Neural cell (in vitro differentiated cells): ENCODE results near the gene LUZP1. TPM values are rescaled to one million over a fixed set of nuclear protein-coding genes. Genes with fewer than 3 reads are reported as not detected.

Experiments
- H2AFZ ChIP-seq: fragments of 200-600, 300-800 bp; sonication (generic), shearing (Covaris generic); 2 replicates; pipeline ENCODE4 v1.6.0; 2014; ENCODE audit warnings: low read depth, mild to moderate bottlenecking, antibody characterized with exemption, low read length, moderate library complexity
- H3F3A ChIP-seq: fragments of 200-600 bp; shearing (Covaris generic); 2 replicates; pipeline ENCODE4 v1.6.1; 2016; ENCODE audit warnings: mild to moderate bottlenecking, moderate library complexity, mixed read lengths, antibody characterized with exemption, low read length; ENCODE audit not compliant: insufficient read depth, poor library complexity, severe bottlenecking
- H3K27ac ChIP-seq: fragments of 200-600, 300-800 bp; sonication (generic), shearing (Covaris generic); 2 replicates; pipeline ENCODE4 v1.5.1; 2014; ENCODE audit warnings: mild to moderate bottlenecking, low read length, moderate library complexity
- H3K27me3 ChIP-seq: fragments of 300-800, 200-600 bp; sonication (generic), shearing (Covaris generic); 2 replicates; pipeline ENCODE4 v1.6.0; 2014; ENCODE audit warnings: mild to moderate bottlenecking, low read depth, low read length, moderate library complexity; ENCODE audit not compliant: insufficient read depth
- H3K36me3 ChIP-seq: fragments of 300-800, 200-600 bp; sonication (generic), shearing (Covaris generic); 2 replicates; pipeline ENCODE4 v1.5.1; 2014; ENCODE audit warnings: mild to moderate bottlenecking, antibody characterized with exemption, low read length, moderate library complexity; ENCODE audit not compliant: insufficient read depth
- H3K4me2 ChIP-seq: fragments of 300-800, 200-600 bp; sonication (generic), shearing (Covaris generic); 2 replicates; pipeline ENCODE4 v1.6.0; 2014; ENCODE audit warnings: mild to moderate bottlenecking, low read length
- H3K4me3 ChIP-seq: fragments of 300-800, 200-600 bp; sonication (generic), shearing (Covaris generic); 2 replicates; pipeline ENCODE4 v1.5.1; 2014; ENCODE audit warnings: mild to moderate bottlenecking, low read length, moderate library complexity
- H3K79me2 ChIP-seq: fragments of 200-600 bp; shearing (Covaris generic); replicated peaks from 2 replicates; pipeline ENCODE4 v1.6.0; 2014; ENCODE audit warnings: mild to moderate bottlenecking, low read length, moderate library complexity; ENCODE audit not compliant: insufficient read depth
- H3K9ac ChIP-seq: fragments of 300-800, 200-600 bp; sonication (generic), shearing (Covaris generic); 2 replicates; pipeline ENCODE4 v1.6.1; 2016; ENCODE audit warnings: mild to moderate bottlenecking, low read length, mixed read lengths
- H3K9me2 ChIP-seq: fragments of 200-600 bp; shearing (Covaris generic); 2 replicates; pipeline ENCODE4 v1.6.1; 2016; ENCODE audit warnings: mild to moderate bottlenecking, low read length, mixed read lengths; ENCODE audit not compliant: insufficient read depth
- H3K9me3 ChIP-seq: fragments of 200-600, 300-800 bp; sonication (generic), shearing (Covaris generic); 2 replicates; pipeline ENCODE4 v1.6.1; 2016; ENCODE audit warnings: mild to moderate bottlenecking, mixed run types, low read length, moderate library complexity, mixed read lengths
- H4K20me1 ChIP-seq: fragments of 200-600 bp; shearing (Covaris generic); 2 replicates; pipeline ENCODE4 v1.6.1; 2016; ENCODE audit warnings: mild to moderate bottlenecking, mixed run types; ENCODE audit not compliant: insufficient read depth
- CTCF ChIP-seq: fragments of 450-650 bp; IDR thresholded peaks from 2 replicates; pipeline ENCODE4 v1.5.1; 2014; ENCODE audit warnings: antibody characterized with exemption, mild to moderate bottlenecking, moderate library complexity; ENCODE audit not compliant: poor library complexity, severe bottlenecking
- EP300 ChIP-seq: fragments of 450-650 bp; conservative IDR thresholded peaks from 2 replicates; pipeline ENCODE4 v1.6.1; 2014; ENCODE audit warnings: antibody characterized with exemption, mild to moderate bottlenecking, moderate library complexity; ENCODE audit not compliant: poor library complexity, severe bottlenecking
- EZH2 ChIP-seq: fragments of 200-600, 300-800 bp; shearing (Covaris generic), sonication (generic); IDR thresholded peaks from 2 replicates; pipeline ENCODE4 v1.6.1; 2014; ENCODE audit warnings: antibody characterized with exemption, low read length, borderline replicate concordance, mild to moderate bottlenecking; ENCODE audit not compliant: insufficient read depth, poor library complexity, severe bottlenecking
- MXI1 ChIP-seq: fragments of 450-650 bp; conservative IDR thresholded peaks from 2 replicates; pipeline ENCODE4 v1.6.1; 2014; ENCODE audit warnings: antibody characterized with exemption, mild to moderate bottlenecking; ENCODE audit not compliant: poor library complexity, severe bottlenecking
- POLR2AphosphoS5 ChIP-seq: IDR thresholded peaks from 2 replicates; pipeline ENCODE4 v1.6.1; 2012
- RAD21 ChIP-seq: fragments of 450-650 bp; conservative IDR thresholded peaks from 2 replicates; pipeline ENCODE4 v1.6.1; 2014; ENCODE audit warnings: antibody characterized with exemption, mild to moderate bottlenecking, moderate library complexity
- REST ChIP-seq: IDR thresholded peaks from 2 replicates; pipeline ENCODE4 v1.6.1; 2012; ENCODE audit warnings: borderline replicate concordance
- SMC3 ChIP-seq: fragments of 450-650 bp; conservative IDR thresholded peaks from 2 replicates; pipeline ENCODE4 v1.6.1; 2014; ENCODE audit warnings: antibody characterized with exemption, mild to moderate bottlenecking, moderate library complexity; ENCODE audit not compliant: poor library complexity
- TAF1 ChIP-seq: IDR thresholded peaks from 2 replicates; pipeline ENCODE4 v1.6.1; 2012; ENCODE audit warnings: low read depth
- polyA plus RNA-seq: library from polyadenylated mRNA; depleted of rRNA; stranded (reverse); fragments of >200 nt; gene quantifications from 2 replicates; pipeline ENCODE4 v1.2.3, GENCODE V29; 2014

LUZP1 gene
- polyA plus RNA-seq, 1 donor from 2014 or later: 2.3 TPM

GRCh38 chr1:23148084-23148483, 20.6 kb downstream of the LUZP1 start:
- H4K20me1 ChIP-seq: no peaks in the 10 kb centered on the region
- no peaks in the 10 kb centered on the region for H3K9me3 ChIP-seq
- H3K27me3 ChIP-seq: no peaks in the 10 kb centered on the region
- H3K36me3 ChIP-seq: no peaks in the 10 kb centered on the region
- no peak overlapping the region for H2AFZ ChIP-seq
- no peak overlapping the region for H3K27ac ChIP-seq
- H3K4me2 ChIP-seq: no peak overlapping the region
- H3K79me2 ChIP-seq: peaks cover 25% of the 10 kb centered on the region
- H3K4me3 ChIP-seq: no peak overlapping the region
- TF ChIP-seq EZH2 (no peak), RAD21 (no peak), EP300 (no peak), TAF1 (no peak), REST (no peak), CTCF (no peak), SMC3 (no peak), POLR2AphosphoS5 (no peak), MXI1 (no peak)
- no peaks in the 10 kb centered on the region for H3K9me2 ChIP-seq
- no peak overlapping the region for H3K9ac ChIP-seq
- H3F3A ChIP-seq: no peaks in the 10 kb centered on the region

GRCh38 chr1:23140940-23141596, 27.6 kb downstream of the LUZP1 start:
- no peak overlapping the region for H2AFZ ChIP-seq
- H3F3A ChIP-seq: no peaks in the 10 kb centered on the region
- H3K79me2 ChIP-seq: peaks cover 8% of the 10 kb centered on the region
- no peak overlapping the region for H3K4me3 ChIP-seq
- no peaks in the 10 kb centered on the region for H3K9me3 ChIP-seq
- no peak overlapping the region for H3K9ac ChIP-seq
- no peaks in the 10 kb centered on the region for H3K27me3 ChIP-seq
- H4K20me1 ChIP-seq: no peaks in the 10 kb centered on the region
- no peaks in the 10 kb centered on the region for H3K36me3 ChIP-seq
- no peak for TF ChIP-seq REST
- no peak for TF ChIP-seq TAF1
- H3K4me2 ChIP-seq: no peak overlapping the region
- no peaks in the 10 kb centered on the region for H3K9me2 ChIP-seq
- no peak overlapping the region for H3K27ac ChIP-seq
